HG02852 (cell line): ENCODE results near the gene RAPH1.
A peak's percentile ranks its signal among the peaks of the same experiment; 100 is the strongest.

Experiments
- ATAC-seq: cut with Tn5 transposase; IDR thresholded peaks from one replicate; pipeline ENCODE4 v1.9.1; 2021; ENCODE audit warnings: mild to moderate bottlenecking, moderate library complexity; ENCODE audit not compliant: unreplicated experiment

The RAPH1 gene

GRCh38 chr2:203535078-203535783, at the start of gene RAPH1:
TSS of gene RAPH1 (minus strand) at chr2:203535301. CDS start at chr2:203495353, 39,948 bp downstream.
- peak; percentile 78 for ATAC-seq

GRCh38 chr2:203584784-203585183, 49.7 kb upstream of the RAPH1 start:
- no peak for ATAC-seq

GRCh38 chr2:203583701-203584100, 48.6 kb upstream of the RAPH1 start:
- ATAC-seq, result peak; percentile 32

- no peak for ATAC-seq
These were observed 48.1 kb upstream of the RAPH1 start for GRCh38 chr2:203583084-203583695.

- ATAC-seq, result no peak
These were observed 47.4 kb upstream of the RAPH1 start for GRCh38 chr2:203582468-203582867.

GRCh38 chr2:203580844-203581243, 45.7 kb upstream of the RAPH1 start:
- no peak for ATAC-seq

GRCh38 chr2:203579730-203580129, 44.6 kb upstream of the RAPH1 start:
- ATAC-seq, result no peak

GRCh38 chr2:203578759-203579643, 43.9 kb upstream of the RAPH1 start:
- ATAC-seq, result peak; percentile 95

GRCh38 chr2:203574824-203575223, 39.7 kb upstream of the RAPH1 start:
- ATAC-seq, result no peak

- no peak for ATAC-seq
These were observed 37.2 kb upstream of the RAPH1 start for GRCh38 chr2:203572316-203572715.

- ATAC-seq, result no peak
These were observed 34.7 kb upstream of the RAPH1 start for GRCh38 chr2:203569677-203570316.

- ATAC-seq, result no peak
These were observed 32.6 kb upstream of the RAPH1 start for GRCh38 chr2:203567691-203568090.

GRCh38 chr2:203566161-203566560, 31.1 kb upstream of the RAPH1 start:
- no peak for ATAC-seq

- no peak for ATAC-seq
These were observed 30.0 kb upstream of the RAPH1 start for GRCh38 chr2:203565076-203565475.

- no peak for ATAC-seq
These were observed 27.2 kb upstream of the RAPH1 start for GRCh38 chr2:203562268-203562667.

- no peak for ATAC-seq
These were observed 24.5 kb upstream of the RAPH1 start for GRCh38 chr2:203559641-203560040.

- no peak for ATAC-seq
These were observed 18.7 kb upstream of the RAPH1 start for GRCh38 chr2:203553784-203554183.

- ATAC-seq, result no peak
These were observed 16.7 kb upstream of the RAPH1 start for GRCh38 chr2:203551778-203552177.

- no peak for ATAC-seq
These were observed 15.2 kb upstream of the RAPH1 start for GRCh38 chr2:203550266-203550665.

- no peak for ATAC-seq
These were observed 14.3 kb upstream of the RAPH1 start for GRCh38 chr2:203549406-203549805.

GRCh38 chr2:203548887-203549286, 13.8 kb upstream of the RAPH1 start:
- ATAC-seq, result no peak
